Colonic mucosa (tissue), 4 donors: ENCODE data around the gene KDM4C. TPM values are rescaled to one million over a fixed set of nuclear protein-coding genes. Genes with fewer than 3 reads are reported as not detected.

Experiments used
- DNase-seq: peaks from one replicate; pipeline ENCODE4 v3.0.0-alpha.2; 2020
- H3K27ac ChIP-seq: fragments of 200-600 bp; one replicate; pipeline ENCODE4 v1.8.0; 2021
- H3K27me3 ChIP-seq: fragments of 200-600 bp; one replicate; pipeline ENCODE4 v1.8.0; 2021
- H3K36me3 ChIP-seq: fragments of 200-600 bp; one replicate; pipeline ENCODE4 v1.8.0; 2021
- H3K4me1 ChIP-seq: fragments of 200-600 bp; one replicate; pipeline ENCODE4 v1.8.0; 2021; ENCODE audit warnings: mild to moderate bottlenecking
- H3K4me3 ChIP-seq: fragments of 200-600 bp; one replicate; pipeline ENCODE4 v1.8.0; 2021
- H3K9ac ChIP-seq, 2 donors: one replicate each; pipeline ENCODE4 v1.7.0; 2013; ENCODE audit warnings: control low read depth in 2 of 2, low read depth in 2 of 2, low read length in 2 of 2
- H3K9me3 ChIP-seq: fragments of 200-600 bp; one replicate; pipeline ENCODE4 v1.8.0; 2021
- intact Hi-C: fragments of 100-400 bp; cut with DNase I; formaldehyde crosslinking; loops from one replicate; pipeline ENCODE4 v1.14.1; 2022
- total RNA-seq, 2 donors: library from RNA; stranded (reverse); fragmentation: NEBNext Ultra II Directional in 1 of 2; extraction: Animal tissue kit (Norgen Biotek cat#: 25700) in 1 of 2; gene quantifications; one replicate each; pipeline ENCODE4 v1.2.1, GENCODE V29; 2021
- TF ChIP-seq, protein P1 (sequence below): fragments of 200-600 bp; IDR thresholded peaks from one replicate; pipeline ENCODE4 v1.8.0; 2022; ENCODE audit warnings: antibody characterized with exemption, mild to moderate bottlenecking
- donor health status: healthy.
- donor health status: DM: no; HTN: no; CAD: no.
- donor health status: DM: no; HTN: no; CAD: no.

The KDM4C gene
- total RNA-seq, 2 donors from 2014 or later = 37.3 to 42.0 TPM

DNA sequence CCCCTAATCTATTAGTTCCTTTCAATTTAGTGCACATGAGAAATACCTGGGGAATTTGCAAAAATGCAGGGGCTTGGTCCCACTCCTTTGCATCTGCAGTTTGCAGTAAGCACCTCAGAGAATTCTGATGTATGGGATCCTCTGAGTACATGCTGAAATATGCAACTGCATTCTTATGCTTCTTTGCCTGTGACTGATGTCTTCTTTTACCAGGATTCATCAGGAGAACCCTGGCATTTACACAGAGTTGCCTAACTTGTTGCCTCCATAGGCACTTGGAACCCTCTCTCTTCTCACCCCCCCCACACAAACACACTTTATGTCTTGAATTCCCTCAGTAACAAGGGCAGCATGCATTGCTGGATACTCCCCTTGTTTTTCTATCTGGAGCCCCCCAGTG is 173.1 kb downstream of the KDM4C start:
- no peaks in the 10 kb centered on the region for H3K9me3 ChIP-seq
- intact Hi-C loops = no loop called here
- no peaks in the 10 kb centered on the region for H3K27me3 ChIP-seq
- H3K9ac ChIP-seq = no peak overlapping the region
- TF ChIP-seq, protein P1, sequence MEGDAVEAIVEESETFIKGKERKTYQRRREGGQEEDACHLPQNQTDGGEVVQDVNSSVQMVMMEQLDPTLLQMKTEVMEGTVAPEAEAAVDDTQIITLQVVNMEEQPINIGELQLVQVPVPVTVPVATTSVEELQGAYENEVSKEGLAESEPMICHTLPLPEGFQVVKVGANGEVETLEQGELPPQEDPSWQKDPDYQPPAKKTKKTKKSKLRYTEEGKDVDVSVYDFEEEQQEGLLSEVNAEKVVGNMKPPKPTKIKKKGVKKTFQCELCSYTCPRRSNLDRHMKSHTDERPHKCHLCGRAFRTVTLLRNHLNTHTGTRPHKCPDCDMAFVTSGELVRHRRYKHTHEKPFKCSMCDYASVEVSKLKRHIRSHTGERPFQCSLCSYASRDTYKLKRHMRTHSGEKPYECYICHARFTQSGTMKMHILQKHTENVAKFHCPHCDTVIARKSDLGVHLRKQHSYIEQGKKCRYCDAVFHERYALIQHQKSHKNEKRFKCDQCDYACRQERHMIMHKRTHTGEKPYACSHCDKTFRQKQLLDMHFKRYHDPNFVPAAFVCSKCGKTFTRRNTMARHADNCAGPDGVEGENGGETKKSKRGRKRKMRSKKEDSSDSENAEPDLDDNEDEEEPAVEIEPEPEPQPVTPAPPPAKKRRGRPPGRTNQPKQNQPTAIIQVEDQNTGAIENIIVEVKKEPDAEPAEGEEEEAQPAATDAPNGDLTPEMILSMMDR = no peak
- H3K4me1 ChIP-seq = peaks cover 4% of the 10 kb centered on the region
- no peaks in the 10 kb centered on the region for H3K36me3 ChIP-seq
- DNase-seq = no peak
- no peak overlapping the region for H3K4me3 ChIP-seq
- H3K27ac ChIP-seq = no peak overlapping the region

DNA sequence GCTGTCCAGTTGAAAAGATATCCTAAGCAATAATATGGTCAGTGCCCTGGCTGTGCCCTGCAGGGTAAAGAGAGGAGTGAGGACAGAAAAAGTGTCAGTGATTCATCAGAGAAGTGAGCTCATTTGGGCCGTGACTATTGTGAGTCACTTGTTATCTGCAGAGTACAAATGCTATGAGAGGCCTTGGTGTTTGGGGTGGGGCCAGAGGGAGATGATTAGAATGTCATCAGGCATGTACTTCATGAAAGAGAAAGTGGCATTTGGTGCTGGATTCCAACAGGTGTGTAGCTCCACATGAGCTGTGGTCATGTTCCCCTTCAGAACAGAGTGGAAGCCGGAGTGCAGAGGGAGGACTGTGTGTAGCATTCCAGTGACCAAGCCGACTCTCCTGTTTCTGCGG is 174.1 kb downstream of the KDM4C start:
- DNase-seq = no peak
- Histone ChIP-seq H3K27me3 (no peaks in the 10 kb centered on the region), H3K9me3 (no peaks in the 10 kb centered on the region), H3K27ac (no peak overlapping the region), H3K4me3 (no peak overlapping the region), H3K4me1 (peaks cover 4% of the 10 kb centered on the region), H3K9ac (no peak overlapping the region), H3K36me3 (no peaks in the 10 kb centered on the region)
- TF ChIP-seq, protein P1 = no peak
- intact Hi-C loops = no loop called here

DNA sequence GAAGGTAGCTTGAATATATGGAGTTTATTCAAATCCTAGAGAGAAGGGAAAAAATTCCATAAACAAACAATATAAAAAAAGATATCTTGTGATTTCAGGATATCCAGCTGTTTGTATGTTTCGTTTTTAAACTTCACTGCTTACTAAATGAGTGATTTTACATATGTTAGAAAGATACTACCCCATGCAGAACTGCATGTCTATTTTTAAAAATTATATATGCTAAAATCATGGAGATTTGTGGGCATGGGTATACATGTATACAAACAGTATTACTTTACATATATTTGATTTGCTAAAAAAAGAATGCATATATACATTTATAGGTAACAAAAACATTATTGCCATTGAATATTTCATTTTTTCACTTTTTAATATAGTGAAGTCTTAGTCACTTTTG is 178.3 kb downstream of the KDM4C start:
- Histone ChIP-seq H3K36me3 (no peaks in the 10 kb centered on the region), H3K4me3 (no peak overlapping the region), H3K27me3 (no peaks in the 10 kb centered on the region), H3K4me1 (no peaks in the 10 kb centered on the region), H3K9ac (no peak overlapping the region), H3K27ac (no peak overlapping the region), H3K9me3 (no peaks in the 10 kb centered on the region)
- intact Hi-C loops = no loop called here
- TF ChIP-seq, protein P1 = no peak
- no peak for DNase-seq

DNA sequence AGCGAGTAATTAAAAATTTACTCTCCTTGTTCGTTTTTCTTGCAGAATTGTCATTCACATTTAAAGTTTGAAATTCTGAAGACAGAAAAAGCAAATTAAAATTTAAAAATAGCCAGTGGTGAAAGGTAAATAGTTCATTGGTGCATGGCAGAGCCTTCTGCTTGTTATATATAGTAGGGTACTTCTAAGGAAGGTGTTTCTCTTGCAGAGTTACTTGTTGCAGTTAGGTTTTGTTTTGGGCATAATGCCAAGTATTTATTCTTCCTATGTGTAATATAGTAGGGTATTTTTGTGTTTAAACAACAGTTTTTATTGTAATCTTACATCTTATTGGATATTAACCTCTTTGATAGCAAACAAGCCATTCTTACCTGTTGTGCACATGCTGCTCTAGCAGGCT is 179.4 kb downstream of the KDM4C start:
- Histone ChIP-seq H3K4me3 (no peak overlapping the region), H3K27me3 (no peaks in the 10 kb centered on the region), H3K36me3 (no peaks in the 10 kb centered on the region), H3K9ac (no peak overlapping the region), H3K9me3 (no peaks in the 10 kb centered on the region), H3K4me1 (no peaks in the 10 kb centered on the region), H3K27ac (no peak overlapping the region)
- TF ChIP-seq, protein P1 = no peak
- intact Hi-C loops = no loop called here
- DNase-seq = no peak

DNA sequence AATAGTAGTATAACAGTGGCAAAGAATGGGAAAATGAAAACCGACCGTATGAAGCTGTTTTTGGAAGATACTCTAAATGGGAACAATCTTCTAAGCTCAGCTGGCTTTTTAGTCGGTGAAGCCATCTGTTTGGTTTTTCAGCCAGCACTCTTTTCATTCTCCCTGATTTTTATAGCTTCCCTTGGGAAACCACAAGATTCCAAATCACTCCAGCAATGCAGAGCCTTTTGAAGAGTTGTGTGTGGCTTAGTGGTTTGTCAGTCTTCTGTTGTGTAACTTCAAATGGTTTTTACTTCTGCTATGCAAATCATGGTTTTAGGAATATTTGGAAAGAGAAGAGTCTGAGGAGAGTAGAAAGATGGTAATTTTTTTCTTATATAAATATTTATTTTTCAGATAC is 180.7 kb downstream of the KDM4C start:
- no peak overlapping the region for H3K4me3 ChIP-seq
- intact Hi-C loops = no loop called here
- H3K9me3 ChIP-seq = no peaks in the 10 kb centered on the region
- DNase-seq = no peak
- TF ChIP-seq, protein P1 = no peak
- no peaks in the 10 kb centered on the region for H3K27me3 ChIP-seq
- no peaks in the 10 kb centered on the region for H3K4me1 ChIP-seq
- no peak overlapping the region for H3K27ac ChIP-seq
- H3K36me3 ChIP-seq = no peaks in the 10 kb centered on the region
- H3K9ac ChIP-seq = no peak overlapping the region

DNA sequence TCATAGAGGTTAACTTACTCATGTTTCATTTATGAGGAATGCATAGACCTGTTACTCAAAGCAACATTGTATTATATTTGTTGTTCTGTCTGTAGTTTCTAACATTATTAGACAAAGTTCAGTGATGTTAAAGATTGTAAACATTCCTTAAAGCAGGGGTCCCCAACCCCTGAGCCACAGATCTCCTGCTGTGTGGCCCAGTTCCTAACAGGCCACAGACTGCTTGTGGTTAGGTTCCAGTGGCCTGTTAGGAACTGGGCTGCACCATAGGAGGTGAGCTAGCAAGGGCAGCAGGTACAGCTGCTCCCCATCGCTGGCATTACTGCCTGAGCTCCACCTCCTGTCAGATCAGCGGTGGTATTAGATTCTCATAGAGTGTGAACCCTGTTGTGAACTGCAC is 181.1 kb downstream of the KDM4C start:
- no peak overlapping the region for H3K4me3 ChIP-seq
- no peaks in the 10 kb centered on the region for H3K9me3 ChIP-seq
- H3K27me3 ChIP-seq = no peaks in the 10 kb centered on the region
- no peak overlapping the region for H3K27ac ChIP-seq
- no peak for DNase-seq
- H3K9ac ChIP-seq = no peak overlapping the region
- intact Hi-C loops = no loop called here
- TF ChIP-seq, protein P1 = no peak
- H3K36me3 ChIP-seq = no peaks in the 10 kb centered on the region
- H3K4me1 ChIP-seq = no peaks in the 10 kb centered on the region
